ENCODE measurements around the gene LRBA. TPM values are rescaled to one million over a fixed set of nuclear protein-coding genes. Genes with fewer than 3 reads are reported as not detected.

Gene LRBA
- total and polyA plus RNA-seq, 9 of the 15 experiments (the other 6 are each of a cell fraction or from before 2014, with no cell fraction given), result 24.2 to 88.7 (median 59.7) TPM

- TF ChIP-seq, protein P1, sequence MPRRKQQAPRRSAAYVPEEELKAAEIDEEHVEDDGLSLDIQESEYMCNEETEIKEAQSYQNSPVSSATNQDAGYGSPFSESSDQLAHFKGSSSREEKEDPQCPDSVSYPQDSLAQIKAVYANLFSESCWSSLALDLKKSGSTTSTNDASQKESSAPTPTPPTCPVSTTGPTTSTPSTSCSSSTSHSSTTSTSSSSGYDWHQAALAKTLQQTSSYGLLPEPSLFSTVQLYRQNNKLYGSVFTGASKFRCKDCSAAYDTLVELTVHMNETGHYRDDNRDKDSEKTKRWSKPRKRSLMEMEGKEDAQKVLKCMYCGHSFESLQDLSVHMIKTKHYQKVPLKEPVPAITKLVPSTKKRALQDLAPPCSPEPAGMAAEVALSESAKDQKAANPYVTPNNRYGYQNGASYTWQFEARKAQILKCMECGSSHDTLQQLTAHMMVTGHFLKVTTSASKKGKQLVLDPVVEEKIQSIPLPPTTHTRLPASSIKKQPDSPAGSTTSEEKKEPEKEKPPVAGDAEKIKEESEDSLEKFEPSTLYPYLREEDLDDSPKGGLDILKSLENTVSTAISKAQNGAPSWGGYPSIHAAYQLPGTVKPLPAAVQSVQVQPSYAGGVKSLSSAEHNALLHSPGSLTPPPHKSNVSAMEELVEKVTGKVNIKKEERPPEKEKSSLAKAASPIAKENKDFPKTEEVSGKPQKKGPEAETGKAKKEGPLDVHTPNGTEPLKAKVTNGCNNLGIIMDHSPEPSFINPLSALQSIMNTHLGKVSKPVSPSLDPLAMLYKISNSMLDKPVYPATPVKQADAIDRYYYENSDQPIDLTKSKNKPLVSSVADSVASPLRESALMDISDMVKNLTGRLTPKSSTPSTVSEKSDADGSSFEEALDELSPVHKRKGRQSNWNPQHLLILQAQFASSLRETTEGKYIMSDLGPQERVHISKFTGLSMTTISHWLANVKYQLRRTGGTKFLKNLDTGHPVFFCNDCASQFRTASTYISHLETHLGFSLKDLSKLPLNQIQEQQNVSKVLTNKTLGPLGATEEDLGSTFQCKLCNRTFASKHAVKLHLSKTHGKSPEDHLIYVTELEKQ (CRISPR knock-in tag; IDR thresholded peaks at IDR 0.05), result peak; percentile 88
- TF ChIP-seq MTA1 (IDR thresholded peaks at IDR 0.05; ENCODE audit: borderline replicate concordance), result 0 out of 2 replicates have a peak, but pooled peaks have one; percentile 58
- no peak for TF ChIP-seq ZNF324 (CRISPR knock-in tag; IDR thresholded peaks at IDR 0.05)
- TF ChIP-seq PURB (CRISPR knock-in tag; IDR thresholded peaks at IDR 0.05; ENCODE audit: low read depth), result no peak
- no peak for TF ChIP-seq ZNF785 (CRISPR knock-in tag; IDR thresholded peaks at IDR 0.05)
- TF ChIP-seq FOXP1 (CRISPR knock-in tag; IDR thresholded peaks at IDR 0.05), result no peak
- no peak for TF ChIP-seq KDM4B (IDR thresholded peaks at IDR 0.05; ENCODE audit: borderline replicate concordance in 2 of 2, low read depth in 1 of 2)
- no peak for TF ChIP-seq SLC30A9 (CRISPR knock-in tag; IDR thresholded peaks at IDR 0.05)
- TF ChIP-seq ZNF780A (CRISPR knock-in tag; IDR thresholded peaks at IDR 0.05), result no peak
- TF ChIP-seq RBM14 (IDR thresholded peaks at IDR 0.05; ENCODE audit: borderline replicate concordance, insufficient read depth, low read depth, low read length), result no peak
- TF ChIP-seq, protein P2, sequence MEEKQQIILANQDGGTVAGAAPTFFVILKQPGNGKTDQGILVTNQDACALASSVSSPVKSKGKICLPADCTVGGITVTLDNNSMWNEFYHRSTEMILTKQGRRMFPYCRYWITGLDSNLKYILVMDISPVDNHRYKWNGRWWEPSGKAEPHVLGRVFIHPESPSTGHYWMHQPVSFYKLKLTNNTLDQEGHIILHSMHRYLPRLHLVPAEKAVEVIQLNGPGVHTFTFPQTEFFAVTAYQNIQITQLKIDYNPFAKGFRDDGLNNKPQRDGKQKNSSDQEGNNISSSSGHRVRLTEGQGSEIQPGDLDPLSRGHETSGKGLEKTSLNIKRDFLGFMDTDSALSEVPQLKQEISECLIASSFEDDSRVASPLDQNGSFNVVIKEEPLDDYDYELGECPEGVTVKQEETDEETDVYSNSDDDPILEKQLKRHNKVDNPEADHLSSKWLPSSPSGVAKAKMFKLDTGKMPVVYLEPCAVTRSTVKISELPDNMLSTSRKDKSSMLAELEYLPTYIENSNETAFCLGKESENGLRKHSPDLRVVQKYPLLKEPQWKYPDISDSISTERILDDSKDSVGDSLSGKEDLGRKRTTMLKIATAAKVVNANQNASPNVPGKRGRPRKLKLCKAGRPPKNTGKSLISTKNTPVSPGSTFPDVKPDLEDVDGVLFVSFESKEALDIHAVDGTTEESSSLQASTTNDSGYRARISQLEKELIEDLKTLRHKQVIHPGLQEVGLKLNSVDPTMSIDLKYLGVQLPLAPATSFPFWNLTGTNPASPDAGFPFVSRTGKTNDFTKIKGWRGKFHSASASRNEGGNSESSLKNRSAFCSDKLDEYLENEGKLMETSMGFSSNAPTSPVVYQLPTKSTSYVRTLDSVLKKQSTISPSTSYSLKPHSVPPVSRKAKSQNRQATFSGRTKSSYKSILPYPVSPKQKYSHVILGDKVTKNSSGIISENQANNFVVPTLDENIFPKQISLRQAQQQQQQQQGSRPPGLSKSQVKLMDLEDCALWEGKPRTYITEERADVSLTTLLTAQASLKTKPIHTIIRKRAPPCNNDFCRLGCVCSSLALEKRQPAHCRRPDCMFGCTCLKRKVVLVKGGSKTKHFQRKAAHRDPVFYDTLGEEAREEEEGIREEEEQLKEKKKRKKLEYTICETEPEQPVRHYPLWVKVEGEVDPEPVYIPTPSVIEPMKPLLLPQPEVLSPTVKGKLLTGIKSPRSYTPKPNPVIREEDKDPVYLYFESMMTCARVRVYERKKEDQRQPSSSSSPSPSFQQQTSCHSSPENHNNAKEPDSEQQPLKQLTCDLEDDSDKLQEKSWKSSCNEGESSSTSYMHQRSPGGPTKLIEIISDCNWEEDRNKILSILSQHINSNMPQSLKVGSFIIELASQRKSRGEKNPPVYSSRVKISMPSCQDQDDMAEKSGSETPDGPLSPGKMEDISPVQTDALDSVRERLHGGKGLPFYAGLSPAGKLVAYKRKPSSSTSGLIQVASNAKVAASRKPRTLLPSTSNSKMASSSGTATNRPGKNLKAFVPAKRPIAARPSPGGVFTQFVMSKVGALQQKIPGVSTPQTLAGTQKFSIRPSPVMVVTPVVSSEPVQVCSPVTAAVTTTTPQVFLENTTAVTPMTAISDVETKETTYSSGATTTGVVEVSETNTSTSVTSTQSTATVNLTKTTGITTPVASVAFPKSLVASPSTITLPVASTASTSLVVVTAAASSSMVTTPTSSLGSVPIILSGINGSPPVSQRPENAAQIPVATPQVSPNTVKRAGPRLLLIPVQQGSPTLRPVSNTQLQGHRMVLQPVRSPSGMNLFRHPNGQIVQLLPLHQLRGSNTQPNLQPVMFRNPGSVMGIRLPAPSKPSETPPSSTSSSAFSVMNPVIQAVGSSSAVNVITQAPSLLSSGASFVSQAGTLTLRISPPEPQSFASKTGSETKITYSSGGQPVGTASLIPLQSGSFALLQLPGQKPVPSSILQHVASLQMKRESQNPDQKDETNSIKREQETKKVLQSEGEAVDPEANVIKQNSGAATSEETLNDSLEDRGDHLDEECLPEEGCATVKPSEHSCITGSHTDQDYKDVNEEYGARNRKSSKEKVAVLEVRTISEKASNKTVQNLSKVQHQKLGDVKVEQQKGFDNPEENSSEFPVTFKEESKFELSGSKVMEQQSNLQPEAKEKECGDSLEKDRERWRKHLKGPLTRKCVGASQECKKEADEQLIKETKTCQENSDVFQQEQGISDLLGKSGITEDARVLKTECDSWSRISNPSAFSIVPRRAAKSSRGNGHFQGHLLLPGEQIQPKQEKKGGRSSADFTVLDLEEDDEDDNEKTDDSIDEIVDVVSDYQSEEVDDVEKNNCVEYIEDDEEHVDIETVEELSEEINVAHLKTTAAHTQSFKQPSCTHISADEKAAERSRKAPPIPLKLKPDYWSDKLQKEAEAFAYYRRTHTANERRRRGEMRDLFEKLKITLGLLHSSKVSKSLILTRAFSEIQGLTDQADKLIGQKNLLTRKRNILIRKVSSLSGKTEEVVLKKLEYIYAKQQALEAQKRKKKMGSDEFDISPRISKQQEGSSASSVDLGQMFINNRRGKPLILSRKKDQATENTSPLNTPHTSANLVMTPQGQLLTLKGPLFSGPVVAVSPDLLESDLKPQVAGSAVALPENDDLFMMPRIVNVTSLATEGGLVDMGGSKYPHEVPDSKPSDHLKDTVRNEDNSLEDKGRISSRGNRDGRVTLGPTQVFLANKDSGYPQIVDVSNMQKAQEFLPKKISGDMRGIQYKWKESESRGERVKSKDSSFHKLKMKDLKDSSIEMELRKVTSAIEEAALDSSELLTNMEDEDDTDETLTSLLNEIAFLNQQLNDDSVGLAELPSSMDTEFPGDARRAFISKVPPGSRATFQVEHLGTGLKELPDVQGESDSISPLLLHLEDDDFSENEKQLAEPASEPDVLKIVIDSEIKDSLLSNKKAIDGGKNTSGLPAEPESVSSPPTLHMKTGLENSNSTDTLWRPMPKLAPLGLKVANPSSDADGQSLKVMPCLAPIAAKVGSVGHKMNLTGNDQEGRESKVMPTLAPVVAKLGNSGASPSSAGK (IDR thresholded peaks at IDR 0.05), result no peak
- no peak for TF ChIP-seq TRIM28 (IDR thresholded peaks at IDR 0.05)
- no peak for TF ChIP-seq MCM2 (IDR thresholded peaks at IDR 0.05; ENCODE audit: low read depth)
- TF ChIP-seq BMI1 (IDR thresholded peaks at IDR 0.05; ENCODE audit: low read length), result no peak
These were observed 23.5 kb upstream of the LRBA start (continued) for GRCh38 chr4:151038452-151039157.

All from K562 (cell line).